HG02981 (cell line): ENCODE results near the gene SRCIN1.

Experiments used
- ATAC-seq: cut with Tn5 transposase; IDR thresholded peaks from one replicate; pipeline ENCODE4 v1.9.1; 2021; ENCODE audit warnings: mild to moderate bottlenecking, moderate library complexity; ENCODE audit not compliant: unreplicated experiment

SRCIN1 gene

DNA sequence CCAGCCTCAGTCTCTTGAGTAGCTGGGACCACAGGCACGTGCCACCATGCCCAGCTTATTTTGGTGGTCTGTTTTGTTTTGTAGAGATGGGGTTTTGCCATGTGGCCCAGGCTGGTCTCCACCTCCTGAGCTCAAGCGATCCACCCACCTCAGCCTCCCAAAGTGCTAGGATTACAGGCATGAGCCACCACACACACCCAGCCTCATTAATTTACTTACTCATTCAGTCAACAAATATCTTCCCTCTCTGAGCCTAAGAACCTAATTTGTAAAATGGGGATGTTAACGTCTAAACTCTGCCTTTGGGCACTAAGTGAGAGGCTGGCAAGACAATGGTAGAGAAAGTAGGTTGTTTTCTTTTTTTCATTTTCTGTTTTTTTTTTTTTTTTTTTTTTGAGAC lies 22.6 kb downstream of the SRCIN1 start:
- ATAC-seq = no peak

DNA sequence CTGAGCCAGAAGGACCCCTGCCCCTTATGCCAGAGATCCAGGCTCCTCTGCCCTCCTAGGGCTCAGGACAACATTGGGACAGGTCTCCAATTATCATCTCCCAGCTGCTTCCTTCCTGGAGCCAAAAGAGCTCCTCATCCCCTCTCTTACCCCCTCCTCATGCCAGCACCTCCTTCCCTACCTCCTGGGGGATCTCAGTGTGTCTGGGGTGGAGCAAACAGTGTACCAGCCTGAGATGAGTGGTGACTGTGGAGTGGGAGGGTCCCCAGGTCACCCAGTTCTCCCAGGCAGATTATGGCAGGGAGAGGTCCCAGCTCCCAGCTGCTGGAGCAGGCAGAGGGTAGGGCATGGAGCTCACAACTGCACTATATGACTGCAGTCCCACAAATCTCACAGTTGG lies 23.7 kb downstream of the SRCIN1 start:
- ATAC-seq = no peak

DNA sequence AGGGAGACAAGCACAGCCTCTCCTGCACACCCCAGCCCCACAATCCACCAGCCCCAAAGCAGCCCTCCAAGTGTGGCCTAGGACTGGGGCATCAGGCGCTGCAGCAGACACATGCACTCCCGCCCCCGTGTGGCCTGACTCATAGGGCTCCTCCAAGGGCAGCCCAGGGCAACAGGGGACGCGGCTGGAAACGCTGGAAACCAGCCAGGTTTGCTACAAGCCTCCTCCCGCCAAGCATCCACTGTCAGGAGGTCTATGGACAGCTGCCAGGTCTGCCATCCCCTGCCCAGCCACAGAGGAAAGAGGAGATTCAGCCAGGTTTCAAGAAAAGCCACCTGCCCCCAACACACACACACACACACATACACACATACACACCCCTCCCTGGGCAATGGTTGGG lies 25.8 kb downstream of the SRCIN1 start:
- no peak for ATAC-seq

GRCh38 chr17:38579083-38579480 lies 26.7 kb downstream of the SRCIN1 start:
- no peak for ATAC-seq

GRCh38 chr17:38578229-38579082 lies 27.3 kb downstream of the SRCIN1 start:
- ATAC-seq = no peak

- no peak for ATAC-seq
Measured at GRCh38 chr17:38577645-38578173, 28.0 kb downstream of the SRCIN1 start.

- ATAC-seq = no peak
Measured at GRCh38 chr17:38577244-38577643, 28.5 kb downstream of the SRCIN1 start.

GRCh38 chr17:38575781-38576180 lies 30.0 kb downstream of the SRCIN1 start:
- no peak for ATAC-seq

GRCh38 chr17:38574712-38575111 lies 31.0 kb downstream of the SRCIN1 start:
- ATAC-seq = no peak

GRCh38 chr17:38572669-38573365 lies 32.9 kb downstream of the SRCIN1 start:
- no peak for ATAC-seq

DNA sequence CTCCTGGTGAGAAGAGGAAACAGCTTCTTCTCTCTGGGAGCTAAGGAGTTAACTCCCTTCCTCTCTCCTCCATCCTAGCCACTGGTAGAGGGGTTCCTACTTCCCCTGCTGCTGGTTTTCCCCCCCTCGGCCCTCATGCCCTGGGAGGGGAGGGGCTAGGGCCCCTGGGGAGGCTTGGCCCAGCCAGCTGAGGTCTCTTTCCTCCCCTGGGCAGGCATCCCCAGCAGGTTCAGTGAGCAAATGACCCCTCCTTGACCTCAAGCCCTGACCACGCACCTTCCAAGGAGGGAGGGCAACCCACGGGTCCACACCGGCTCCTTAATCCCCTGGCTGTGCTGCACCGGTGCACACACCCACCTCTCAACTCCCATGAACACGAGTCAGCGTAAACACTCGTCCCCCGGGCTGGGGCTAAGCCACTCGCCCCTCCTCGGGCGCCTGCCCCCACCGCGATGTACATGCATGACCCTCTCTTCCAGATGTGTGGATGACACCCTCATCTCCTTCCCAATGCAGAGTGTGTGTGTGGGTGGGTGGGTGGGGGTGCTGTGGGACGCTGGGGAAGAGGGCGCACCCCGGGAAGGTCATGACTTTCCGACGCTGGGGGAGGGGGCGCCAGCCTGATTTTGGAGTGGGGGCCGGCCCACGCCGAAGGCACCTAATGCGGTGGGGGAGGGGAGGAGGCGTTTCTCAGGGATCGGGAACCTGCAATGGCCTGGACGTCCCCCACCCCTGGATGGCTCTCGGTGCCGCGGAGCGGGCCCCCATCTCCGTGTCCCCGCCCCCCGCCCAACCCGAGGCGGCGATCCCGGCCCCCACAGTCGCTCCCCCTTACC lies 33.7 kb downstream of the SRCIN1 start:
- no peak for ATAC-seq

GRCh38 chr17:38569701-38570512 lies 35.8 kb downstream of the SRCIN1 start:
- no peak for ATAC-seq

- no peak for ATAC-seq
Measured at GRCh38 chr17:38568845-38569510, 36.8 kb downstream of the SRCIN1 start.

- ATAC-seq = no peak
Measured at GRCh38 chr17:38568274-38568673, 37.5 kb downstream of the SRCIN1 start.

- no peak for ATAC-seq
Measured at GRCh38 chr17:38567350-38567749, 38.4 kb downstream of the SRCIN1 start.

DNA sequence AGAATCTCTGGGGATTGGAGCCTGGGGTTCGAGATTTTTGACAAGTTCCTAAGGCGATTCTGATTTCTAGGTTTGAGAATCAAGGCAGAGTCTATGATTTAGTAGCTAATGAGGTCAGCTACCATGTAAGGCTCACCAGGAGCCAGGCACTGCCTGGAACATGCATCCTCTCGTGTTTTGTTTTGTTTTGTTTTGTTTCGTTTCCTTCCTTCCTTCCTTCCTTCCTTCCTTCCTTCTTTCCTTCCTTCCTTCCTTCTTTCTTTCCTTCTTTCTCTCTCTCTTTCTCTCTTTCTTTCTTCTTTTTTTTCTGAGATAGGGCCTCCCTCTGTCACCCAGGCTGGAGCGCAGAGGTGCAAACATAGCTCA lies 39.1 kb downstream of the SRCIN1 start:
- ATAC-seq = no peak

DNA sequence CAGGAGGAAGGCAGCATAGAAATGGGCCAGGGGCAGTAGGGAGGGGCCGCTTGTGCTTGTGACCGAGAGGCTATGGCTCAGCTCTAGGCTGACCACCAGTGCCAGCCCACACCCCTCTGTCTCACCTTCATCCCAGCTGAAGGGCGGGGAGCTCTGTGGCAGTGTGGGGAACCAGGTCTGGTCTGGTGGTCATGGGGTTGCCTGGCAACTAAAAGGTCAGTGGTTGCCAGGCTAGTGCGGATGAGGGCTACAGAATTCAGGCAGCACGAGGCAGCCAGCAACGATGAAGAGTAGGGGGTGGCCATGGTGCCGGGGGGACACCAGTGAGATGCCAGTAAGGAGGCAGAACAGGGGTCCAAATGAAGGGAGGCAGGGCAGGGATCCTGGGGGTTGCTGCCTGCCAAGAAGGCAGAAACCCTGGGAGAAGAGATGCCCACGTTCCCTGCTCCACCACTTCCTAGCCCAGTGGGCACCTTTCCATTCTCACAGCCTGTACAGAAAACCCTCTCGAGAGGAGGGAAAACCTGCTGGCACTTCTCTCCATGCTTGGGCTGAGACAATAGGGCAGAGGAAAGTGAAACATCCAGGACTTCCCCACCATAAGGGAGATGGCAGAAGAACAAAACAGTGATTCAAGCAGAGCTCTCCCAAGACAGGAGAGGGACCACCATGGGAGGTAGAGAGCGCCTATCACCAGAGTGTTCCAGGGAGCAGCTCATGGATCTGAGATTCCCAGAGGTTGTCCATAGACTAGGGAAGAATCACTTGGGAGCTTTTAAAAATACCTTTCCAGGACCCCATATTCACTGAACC lies 39.7 kb downstream of the SRCIN1 start:
- no peak for ATAC-seq

GRCh38 chr17:38564869-38565268 lies 40.9 kb downstream of the SRCIN1 start:
- ATAC-seq = no peak

- ATAC-seq = no peak
Measured at GRCh38 chr17:38564254-38564837, 41.4 kb downstream of the SRCIN1 start.
